ENCODE results near the gene SBSN.
"Not testable (repeated sequence)": the region's sequence is repeated elsewhere in the genome, so short reads cannot be mapped to it uniquely, and the experiment has no call there.

Gene SBSN

DNA sequence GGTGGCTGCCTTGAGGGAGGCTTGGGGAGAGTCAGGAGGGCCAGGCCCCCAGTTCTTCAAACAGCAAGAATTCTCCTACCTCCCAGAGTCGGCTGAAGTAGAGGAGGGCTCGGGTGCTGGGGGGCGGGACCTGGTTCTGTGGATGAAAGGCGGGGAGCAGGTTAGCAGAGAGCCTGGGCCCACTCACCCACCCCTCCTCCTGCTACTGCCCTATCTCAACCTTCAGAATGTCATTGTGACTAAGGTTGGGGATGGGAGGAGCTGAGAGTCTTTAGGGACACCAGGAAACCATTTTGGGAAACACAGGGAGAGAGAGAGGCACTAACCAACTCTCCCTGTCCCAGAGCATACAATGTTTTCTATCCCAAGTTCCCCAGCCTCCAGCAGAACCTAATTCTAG is 25.4 kb downstream of the SBSN start:
- ATAC-seq: no peak

GRCh38 chr19:35501684-35502083 is 26.4 kb downstream of the SBSN start:
- ATAC-seq (no peak), DNase-seq (no peak)

More for the DNA sequence above, 25.4 kb downstream of the SBSN start:
- no peak for DNase-seq

DNA sequence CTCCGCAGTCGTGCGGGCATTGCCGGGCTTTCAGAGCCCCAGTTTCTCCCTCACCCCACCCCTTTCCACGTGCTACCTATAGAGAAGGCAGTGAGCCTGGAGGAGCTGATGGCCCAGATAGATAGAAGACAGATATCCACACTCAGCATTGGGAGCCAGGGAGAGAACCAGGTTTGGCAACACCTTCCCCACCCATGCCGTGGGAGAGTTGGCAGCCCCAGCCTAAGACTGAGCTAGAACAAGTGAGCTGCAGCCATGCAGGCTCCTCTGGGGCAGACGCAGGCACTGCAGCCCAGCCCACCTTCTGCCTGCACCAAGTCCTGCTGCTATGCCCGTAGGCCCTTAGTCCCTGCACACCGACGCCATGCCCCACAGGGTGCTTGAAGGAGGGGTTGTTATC is 27.5 kb downstream of the SBSN start:
- no peak for ATAC-seq
- DNase-seq: no peak

DNA sequence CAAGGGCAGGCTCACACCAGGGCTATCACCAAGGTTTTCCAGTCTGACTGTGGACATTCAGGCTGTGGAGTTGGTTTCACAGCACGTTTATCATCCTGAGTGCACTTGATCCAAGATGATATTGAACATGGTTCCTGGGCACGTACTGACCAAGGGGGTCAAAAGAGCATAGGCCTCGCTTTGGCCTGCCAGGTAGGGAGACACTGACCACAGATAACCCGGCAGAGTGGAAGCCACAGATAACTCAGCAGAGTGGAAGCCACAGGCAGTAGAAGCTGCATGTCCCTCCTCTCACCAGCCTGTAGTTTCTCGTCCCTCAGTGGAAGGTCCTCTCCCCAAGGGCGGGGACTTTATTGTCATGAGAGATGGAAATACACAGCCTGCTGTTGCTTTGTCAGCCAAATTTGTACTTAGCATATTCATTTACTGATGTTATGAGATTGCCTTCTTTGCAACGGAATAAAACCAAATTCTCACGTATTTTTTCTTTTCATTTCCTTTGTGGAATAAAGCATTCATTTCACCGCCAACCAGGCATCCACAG is 29.1 kb downstream of the SBSN start:
- DNase-seq: no peak
- ATAC-seq: no peak

GRCh38 chr19:35498220-35498619 is 29.9 kb downstream of the SBSN start:
- DNase-seq: no peak
- no peak for ATAC-seq

- ATAC-seq: no peak
- DNase-seq: no peak
Measured at GRCh38 chr19:35497406-35497805, 30.7 kb downstream of the SBSN start.

- peak; percentile 82 for DNase-seq
- ATAC-seq: peak; percentile 89
Measured at GRCh38 chr19:35495107-35496064, 32.7 kb downstream of the SBSN start.

- ATAC-seq: no peak
- DNase-seq: no peak
Measured at GRCh38 chr19:35493971-35494370, 34.1 kb downstream of the SBSN start.

DNA sequence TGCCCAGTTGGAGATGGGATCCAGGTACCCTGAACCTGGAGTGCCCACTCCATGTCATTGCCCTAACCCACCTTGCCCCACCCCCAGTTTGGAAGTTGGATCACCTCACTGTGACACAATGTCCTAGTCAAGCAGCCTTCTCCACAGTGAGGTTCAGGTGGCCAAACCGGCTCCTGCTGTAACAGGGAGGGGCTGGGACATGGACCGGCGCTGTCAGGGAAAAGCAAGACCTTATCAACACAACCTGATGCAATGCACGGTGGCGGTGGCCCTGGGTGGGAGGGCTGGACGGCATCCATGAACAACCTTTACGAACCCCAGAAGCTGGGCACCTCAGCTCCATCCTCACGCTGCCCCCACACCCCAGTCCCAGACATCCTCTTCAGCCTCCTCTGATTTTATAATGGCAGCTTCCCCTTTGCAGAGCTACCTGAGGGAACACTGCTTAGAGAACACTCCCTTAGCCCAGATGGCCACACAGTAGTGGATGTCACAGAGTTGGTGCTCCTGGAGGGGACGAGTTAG is 36.2 kb downstream of the SBSN start:
- ATAC-seq: no peak
- DNase-seq: no peak

DNA sequence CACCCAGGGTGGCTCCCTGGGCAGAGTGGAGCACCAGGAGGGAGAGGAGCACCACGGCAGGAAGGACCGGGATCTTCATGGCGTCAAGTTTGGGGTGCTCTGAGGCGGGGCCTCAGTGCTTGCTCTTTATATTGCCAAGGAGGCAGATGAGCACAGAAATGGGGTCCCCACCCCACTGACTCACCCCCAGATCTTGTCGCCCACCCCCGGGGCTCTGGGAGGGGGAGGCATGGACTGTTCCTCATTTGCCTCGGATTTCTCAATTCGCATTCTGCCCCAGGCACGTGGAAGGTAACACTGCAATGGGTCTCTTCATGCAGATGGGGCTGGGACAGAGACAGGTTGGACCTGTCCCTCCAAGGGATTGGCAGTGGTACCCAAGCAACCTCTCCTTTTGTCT is 37.7 kb downstream of the SBSN start, which contains the start of gene KRTDAP:
TSS of gene KRTDAP (minus strand) at position 101 of the 400 bp plus-strand sequence. CDS start at position 79, 22 bp downstream.
- ATAC-seq (no peak), DNase-seq (no peak)

DNA sequence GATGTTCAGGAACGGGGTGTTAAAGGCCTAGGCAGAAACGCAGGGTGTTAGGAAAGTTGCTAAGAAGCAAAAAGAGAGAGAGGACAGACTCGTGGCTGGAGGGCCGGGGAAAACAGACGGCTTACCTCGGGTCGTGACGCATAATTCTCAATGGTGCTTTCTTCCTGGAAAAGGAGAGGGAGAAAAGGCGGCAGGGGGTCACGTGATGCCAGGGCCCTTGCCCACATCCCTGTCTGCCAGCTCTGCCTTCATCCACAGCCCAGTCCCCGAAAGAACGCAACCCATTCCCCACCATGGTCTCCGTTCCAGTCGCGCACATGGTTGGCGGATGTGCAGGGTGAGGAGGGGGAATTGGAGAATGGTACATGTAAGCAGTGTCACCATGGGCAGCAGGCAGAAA is 39.4 kb downstream of the SBSN start:
- DNase-seq (no peak), ATAC-seq (no peak)

DNA sequence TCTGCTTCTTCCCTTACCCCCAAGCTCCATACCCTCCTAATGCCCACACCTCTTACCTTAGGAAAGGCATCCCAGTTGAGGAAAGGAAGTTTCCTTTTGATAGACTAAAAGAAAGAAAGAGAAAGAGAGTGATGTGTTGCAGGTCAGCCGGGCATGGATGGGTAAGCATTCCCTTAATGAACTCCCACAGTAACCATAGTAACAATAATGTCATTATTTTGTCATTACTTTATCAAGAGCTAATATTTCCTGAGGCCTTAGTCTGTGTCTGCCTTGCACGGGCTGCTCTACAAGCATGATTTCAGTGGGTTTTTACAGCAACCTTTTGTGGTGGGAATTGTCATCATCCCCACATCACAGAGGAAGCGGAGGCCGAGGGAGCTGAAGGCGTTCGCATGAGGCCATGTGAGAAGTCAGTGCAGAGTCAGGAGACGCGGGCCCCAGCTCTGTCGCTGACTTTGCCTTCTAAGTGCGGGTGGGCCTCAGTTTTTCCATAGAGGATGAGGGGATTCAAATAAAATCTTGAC is 40.4 kb downstream of the SBSN start:
- no peak for ATAC-seq

DNA sequence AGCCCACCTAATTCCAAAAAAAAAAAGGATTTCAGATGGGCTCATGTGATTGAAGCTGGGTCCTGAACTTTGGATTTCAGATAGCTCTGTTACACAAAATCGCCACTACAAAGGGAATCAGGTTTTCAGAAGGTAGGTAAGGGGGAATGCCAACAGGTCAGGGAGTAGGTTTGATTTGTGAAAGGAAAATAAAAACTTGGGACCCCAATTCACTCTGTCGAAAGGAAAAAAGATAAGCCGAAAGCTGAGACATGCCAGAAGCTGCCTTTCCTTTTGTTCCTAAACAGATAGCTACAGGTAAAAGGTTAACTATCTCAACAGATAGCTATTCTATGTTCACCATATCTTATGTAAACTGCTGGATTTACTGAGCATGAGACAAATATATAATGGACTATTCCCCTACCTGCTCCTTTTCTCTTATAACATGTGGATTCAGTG is 41.8 kb downstream of the SBSN start:
- DNase-seq: no peak
- ATAC-seq: no peak

More for the DNA sequence above, 40.4 kb downstream of the SBSN start:
- peak; percentile 17 for DNase-seq

GRCh38 chr19:35484252-35485036 is 43.7 kb downstream of the SBSN start:
- ATAC-seq: peak; percentile 52
- DNase-seq: peak; percentile 8

DNA sequence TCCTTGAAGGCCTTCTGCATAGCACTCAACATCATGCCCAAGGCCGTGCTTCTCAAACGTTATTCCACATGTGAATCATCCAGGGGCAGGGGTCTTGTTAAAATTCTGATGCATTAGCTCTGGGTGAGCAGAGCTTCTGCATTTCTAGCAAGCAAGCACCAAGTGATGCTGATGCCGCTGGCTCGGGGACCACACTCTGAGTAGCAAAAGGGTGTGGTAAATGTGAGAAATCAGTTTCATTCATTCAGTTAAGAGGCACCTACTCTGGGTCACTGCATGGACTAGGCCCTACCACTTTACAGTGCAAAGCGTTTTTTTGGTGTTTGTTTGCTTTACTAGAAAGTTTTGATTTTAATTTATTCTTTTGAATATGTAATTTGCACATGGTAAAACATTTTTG is 45.0 kb downstream of the SBSN start:
- DNase-seq (no peak), ATAC-seq (no peak)

DNA sequence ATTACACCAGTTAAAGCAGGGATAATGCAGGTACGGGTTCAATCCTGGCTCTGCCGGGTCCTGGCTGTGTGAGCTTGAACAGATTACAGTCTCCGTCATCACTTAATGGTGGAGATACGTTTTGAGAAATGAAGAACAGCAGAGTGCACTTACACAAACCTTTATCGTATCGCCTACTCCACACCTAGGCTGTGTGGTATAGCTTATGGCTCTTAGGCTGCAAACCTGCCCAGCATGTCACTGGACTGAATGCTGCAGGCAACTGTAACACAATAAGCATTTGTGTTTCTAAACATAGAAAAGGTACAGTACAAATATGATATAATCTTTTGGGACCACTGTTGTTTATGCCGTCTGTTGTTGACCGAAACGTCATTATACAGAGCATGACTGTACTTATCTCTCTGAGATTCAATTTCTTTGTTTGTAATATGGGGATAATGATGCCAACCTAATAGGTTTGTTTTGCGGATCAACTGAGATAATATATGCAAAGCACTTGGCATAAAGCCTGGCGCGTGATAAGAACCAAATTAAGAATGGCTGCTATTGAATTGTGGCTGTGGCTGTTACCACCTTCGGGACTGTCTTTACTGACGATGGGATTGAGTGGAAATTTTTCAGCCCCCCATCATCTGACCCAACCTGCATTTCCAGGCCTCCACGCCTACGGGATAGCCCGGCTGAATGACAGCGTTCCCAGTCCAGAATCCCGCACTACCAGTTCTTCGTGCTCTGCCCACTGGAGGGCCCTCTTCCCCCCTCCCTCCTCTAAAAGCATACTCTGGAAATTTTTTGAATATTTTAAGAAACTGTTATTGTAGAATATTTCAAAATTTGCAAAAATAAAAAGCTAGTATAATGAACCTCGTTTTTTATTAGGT is 49.1 kb downstream of the SBSN start:
- DNase-seq: no peak
- no peak for ATAC-seq

DNA sequence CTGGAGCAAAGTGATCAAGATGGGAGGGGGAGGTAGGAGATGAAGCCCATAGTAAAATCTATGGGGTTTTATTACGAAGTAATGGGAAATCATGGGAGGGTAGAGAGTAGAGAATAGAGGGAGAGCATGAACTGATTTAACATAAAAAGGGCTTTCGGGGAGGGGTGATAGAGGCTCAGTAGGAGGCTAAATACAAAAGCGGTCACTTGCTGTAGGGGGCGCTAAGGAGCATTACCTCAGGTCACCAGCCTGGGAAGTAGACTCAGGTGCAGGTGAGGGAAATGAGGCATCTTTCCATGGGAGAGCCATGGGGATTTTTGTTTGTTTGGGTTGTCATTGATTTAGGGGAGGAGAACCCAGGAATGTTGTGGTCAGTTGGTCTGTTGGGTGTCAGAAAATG is 52.0 kb downstream of the SBSN start:
- DNase-seq: peak; percentile 29

DNA sequence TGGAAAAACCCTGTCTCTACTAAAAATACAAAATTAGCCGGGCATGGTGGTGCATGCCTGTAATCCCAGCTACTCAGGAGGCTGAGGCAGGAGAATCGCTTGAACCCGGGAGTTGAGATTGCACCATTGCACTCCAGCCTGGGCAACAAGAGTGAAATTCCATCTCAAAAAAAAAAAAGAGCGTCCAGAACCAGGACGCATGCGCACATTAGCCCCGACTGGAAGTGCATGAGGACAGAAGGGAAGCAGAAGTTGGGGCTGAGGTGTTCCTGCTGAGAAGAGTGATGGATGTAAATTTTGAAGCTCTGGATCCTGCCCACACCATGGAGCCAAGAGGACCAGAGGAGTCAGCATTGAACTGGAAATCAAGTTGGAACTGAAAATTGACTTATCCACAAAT is 53.5 kb downstream of the SBSN start:
- not testable (repeated sequence) for ATAC-seq, DNase-seq

More for the DNA sequence above, 52.0 kb downstream of the SBSN start:
- no peak for ATAC-seq

GRCh38 chr19:35474104-35474503 is 54.0 kb downstream of the SBSN start:
- DNase-seq (no peak), ATAC-seq (no peak)
